ENCODE measurements around the gene CHCHD4. TPM values are rescaled to one million over a fixed set of nuclear protein-coding genes. Genes with fewer than 3 reads are reported as not detected.
"Not testable (repeated sequence)": the region's sequence is repeated elsewhere in the genome, so short reads cannot be mapped to it uniquely, and the experiment has no call there.

Gene CHCHD4
- total and polyA plus RNA-seq, 2 of the 13 experiments (the other 11 are each of a cell fraction or from before 2014, with no cell fraction given), result 15.8 to 24.1 TPM

DNA sequence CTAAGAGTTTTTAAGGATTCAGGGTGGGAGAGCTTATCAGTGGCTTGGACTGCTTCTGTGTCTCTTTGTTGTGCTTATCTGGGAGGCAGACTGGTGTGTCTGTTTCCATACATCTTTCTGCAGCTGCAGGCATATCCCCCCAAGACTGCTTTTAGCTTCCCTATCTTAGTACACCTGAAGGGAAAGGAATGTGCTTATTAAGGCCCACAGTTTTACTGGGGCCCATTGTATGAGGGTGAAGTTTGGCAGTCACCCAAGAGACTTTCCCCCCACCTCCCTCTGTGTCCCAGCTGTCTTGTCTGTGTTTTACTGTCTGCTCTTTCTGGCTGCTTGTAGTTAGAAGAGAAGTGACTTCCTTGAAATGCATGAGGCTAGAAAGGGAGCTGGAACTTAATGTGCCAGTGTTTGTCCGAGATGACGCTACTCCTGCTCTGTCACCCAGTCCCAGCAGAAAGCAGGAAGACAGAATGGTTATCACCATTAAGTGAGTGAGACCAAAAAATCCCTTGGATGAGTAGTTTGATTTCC is 3.7 kb downstream of the CHCHD4 start:
- POLR2A ChIA-PET, result interaction anchor here (3.3 kb wide), 1 partner anchor 57 kb away, joined by 21 read pairs; the partner anchor contains the start of genes LSM3 and XPC
- BruUV-seq (replicated peaks); in situ Hi-C loops (cut with HindIII; ENCODE audit: extremely low pct_ligation_motif_present, low pct_unique_long_range_greater_than_20kb); H4K20me1 ChIP-seq (ENCODE audit: insufficient read depth, low read length); H3K27me3 ChIP-seq (ENCODE audit: control insufficient read depth in 1 of 2, insufficient read depth in 2 of 2, low read length in 2 of 2); H3K4me2 ChIP-seq (ENCODE audit: low read depth, low read length); ATAC-seq; H3K27ac ChIP-seq (ENCODE audit: extremely low read length, insufficient read depth, low read length); H3K9ac ChIP-seq (ENCODE audit: insufficient read depth, low read depth, low read length); H3K4me3 ChIP-seq (replicated peaks in 1 of 3; ENCODE audit: insufficient read depth in 1 of 3, low read depth in 2 of 3, low read length in 3 of 3); DNase-seq (ENCODE audit: low spot score); FAIRE-seq; CTCF ChIA-PET (ENCODE audit: low intra/inter-chr PET ratio, low total read pairs); H2AFZ ChIP-seq (ENCODE audit: low read length); H3K9me3 ChIP-seq (ENCODE audit: low read length); intact Hi-C loops (cut with micrococcal nuclease; ENCODE audit: unreplicated experiment): not testable (repeated sequence)
- Histone ChIP-seq H3K4me1 (ENCODE audit: insufficient read depth, low read length) (peaks cover 66% of the 10 kb centered on the region), H3K79me2 (ENCODE audit: insufficient read depth, low read length) (peaks cover 40% of the 10 kb centered on the region), H3K36me3 (replicated peaks in 1 of 2; ENCODE audit: control insufficient read depth in 1 of 2, insufficient read depth in 2 of 2, low read length in 2 of 2) (peaks cover 4 to 15% of the 10 kb centered on the region in 2 experiments)
- 0 out of 2 replicates have a peak, but pooled peaks have one; percentile 2 for TF ChIP-seq ZNF850 (CRISPR knock-in tag; conservative IDR thresholded peaks at IDR 0.05)
- 92% methylated on average over 2 of the region's 2 CpGs for WGBS (ENCODE audit: low lambda C conversion rate)

DNA sequence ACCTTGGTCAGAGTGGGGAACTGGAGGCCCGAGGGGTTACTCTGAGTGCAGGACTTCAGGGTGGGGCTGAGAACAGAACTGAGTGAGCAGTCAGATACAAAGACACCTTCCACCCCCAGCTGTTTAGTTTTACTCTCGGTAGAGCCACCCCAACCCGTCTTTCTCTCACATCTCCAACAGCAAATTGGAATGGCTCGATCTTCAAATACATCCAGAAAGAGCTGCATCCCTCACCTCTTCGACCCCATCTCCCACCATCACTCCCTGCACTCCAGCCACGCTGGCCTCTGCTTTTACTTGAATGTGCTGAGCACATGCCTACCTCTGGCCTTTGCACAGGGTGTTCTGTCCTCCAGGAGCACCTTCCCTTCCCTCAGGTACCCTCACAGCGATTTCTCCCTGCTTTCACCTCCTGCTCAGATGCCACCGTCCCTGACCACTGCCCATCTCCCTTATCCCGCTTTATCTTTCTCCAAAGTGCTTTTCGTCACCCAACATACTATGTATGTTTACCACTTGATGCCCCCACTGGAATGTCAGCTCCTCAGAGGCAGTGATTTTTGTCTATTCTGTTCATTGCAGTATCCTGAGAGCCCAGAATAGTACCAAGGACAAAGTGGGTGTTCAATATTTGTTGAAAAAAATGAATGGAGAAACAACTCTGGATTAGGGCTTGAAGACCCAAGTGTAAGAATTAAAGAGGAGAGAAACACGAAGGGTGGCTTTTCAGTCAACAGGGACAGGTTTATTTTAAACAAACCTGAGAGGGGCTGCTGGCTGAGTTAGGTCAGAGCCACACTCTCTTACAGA is 4.4 kb downstream of the CHCHD4 start:
- Histone ChIP-seq H3K27ac (ENCODE audit: extremely low read length, insufficient read depth, low read length) (peak overlapping the region; percentile 81), H3K4me1 (ENCODE audit: insufficient read depth, low read length) (peaks cover 65% of the 10 kb centered on the region), H3K79me2 (ENCODE audit: insufficient read depth, low read length) (peaks cover 33% of the 10 kb centered on the region), H4K20me1 (ENCODE audit: insufficient read depth, low read length) (no peaks in the 10 kb centered on the region), H2AFZ (ENCODE audit: low read length) (no peak overlapping the region), H3K36me3 (replicated peaks in 1 of 2; ENCODE audit: control insufficient read depth in 1 of 2, insufficient read depth in 2 of 2, low read length in 2 of 2) (peaks cover 7 to 22% of the 10 kb centered on the region in 2 experiments), H3K4me2 (ENCODE audit: low read depth, low read length) (no peak overlapping the region), H3K9ac (ENCODE audit: insufficient read depth, low read depth, low read length) (no peak overlapping the region), H3K9me3 (ENCODE audit: low read length) (no peaks in the 10 kb centered on the region), H3K4me3 (replicated peaks in 1 of 3; ENCODE audit: insufficient read depth in 1 of 3, low read depth in 2 of 3, low read length in 3 of 3) (no peak overlapping the region), H3K27me3 (ENCODE audit: control insufficient read depth in 1 of 2, insufficient read depth in 2 of 2, low read length in 2 of 2) (no peaks in the 10 kb centered on the region; a peak in 1 of 5 replicates)
- CTCF ChIA-PET (ENCODE audit: low intra/inter-chr PET ratio, low total read pairs), result no interaction called here
- POLR2A ChIA-PET, result interaction anchor here (0.9 to 3.3 kb wide), 2 partner anchors 58 to 88 kb away, joined by 3 to 21 read pairs; partner anchors contain the start of genes LSM3 and XPC
- WGBS (ENCODE audit: low lambda C conversion rate), result 93% methylated on average over 11 of the region's 11 CpGs
- in situ Hi-C loops (cut with HindIII; ENCODE audit: extremely low pct_ligation_motif_present, low pct_unique_long_range_greater_than_20kb) (no loop called here), intact Hi-C loops (cut with micrococcal nuclease; ENCODE audit: unreplicated experiment) (no loop called here)
- no peak for FAIRE-seq
- no peak for ATAC-seq
- no peak for DNase-seq (ENCODE audit: low spot score)
- TF ChIP-seq ZNF850 (CRISPR knock-in tag; conservative IDR thresholded peaks at IDR 0.05) (peak; percentile 42; the same call in 1 of the 2 replicates), RBM22 (optimal IDR thresholded peaks at IDR 0.05; ENCODE audit: low read length) (peak; percentile 64)
- TF ChIP-seq, protein P1, sequence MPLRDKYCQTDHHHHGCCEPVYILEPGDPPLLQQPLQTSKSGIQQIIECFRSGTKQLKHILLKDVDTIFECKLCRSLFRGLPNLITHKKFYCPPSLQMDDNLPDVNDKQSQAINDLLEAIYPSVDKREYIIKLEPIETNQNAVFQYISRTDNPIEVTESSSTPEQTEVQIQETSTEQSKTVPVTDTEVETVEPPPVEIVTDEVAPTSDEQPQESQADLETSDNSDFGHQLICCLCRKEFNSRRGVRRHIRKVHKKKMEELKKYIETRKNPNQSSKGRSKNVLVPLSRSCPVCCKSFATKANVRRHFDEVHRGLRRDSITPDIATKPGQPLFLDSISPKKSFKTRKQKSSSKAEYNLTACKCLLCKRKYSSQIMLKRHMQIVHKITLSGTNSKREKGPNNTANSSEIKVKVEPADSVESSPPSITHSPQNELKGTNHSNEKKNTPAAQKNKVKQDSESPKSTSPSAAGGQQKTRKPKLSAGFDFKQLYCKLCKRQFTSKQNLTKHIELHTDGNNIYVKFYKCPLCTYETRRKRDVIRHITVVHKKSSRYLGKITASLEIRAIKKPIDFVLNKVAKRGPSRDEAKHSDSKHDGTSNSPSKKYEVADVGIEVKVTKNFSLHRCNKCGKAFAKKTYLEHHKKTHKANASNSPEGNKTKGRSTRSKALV (CRISPR knock-in tag; IDR thresholded peaks at IDR 0.05), result no peak
- BruUV-seq (replicated peaks), result no TSS peak
